CD4-positive, alpha-beta T cell (primary cell): ENCODE results near the gene NUBPL. TPM values are rescaled to one million over a fixed set of nuclear protein-coding genes. Genes with fewer than 3 reads are reported as not detected.

ENCODE experiments used
- ATAC-seq: fragments of 200-7000 bp; cut with Tn5 transposase; one replicate; pipeline ENCODE4 v1.10.0; 2022; ENCODE audit warnings: mild to moderate bottlenecking; ENCODE audit not compliant: poor library complexity
- CTCF ChIA-PET: fragments of 350-600 bp; sonication (Branson Sonifier 250); formaldehyde crosslinking; loops from one replicate; lab custom pipeline; 2021; ENCODE audit warnings: antibody characterized with exemption, inconsistent platforms; lab: Charles Lee
- POLR2A ChIA-PET: fragments of 350-600 bp; sonication (Branson Sonifier 250); formaldehyde crosslinking; loops from one replicate; lab custom pipeline; 2021; ENCODE audit warnings: antibody characterized with exemption, inconsistent platforms; lab: Charles Lee
- DNase-seq, 14 experiments: peaks; one replicate each; pipeline ENCODE4 v3.0.0-alpha.2; 2013 to 2020; ENCODE audit warnings: mixed read lengths in 2 of 14
- H3K27ac ChIP-seq, 2 donors: one replicate each; pipeline versions ENCODE4 v1.5.1 to v1.7.0; 2013; ENCODE audit warnings: low read length in 2 of 2, low read depth in 1 of 2, mild to moderate bottlenecking in 1 of 2
- H3K27me3 ChIP-seq, 2 experiments: 1 replicate in 1 of 2; 2 replicates in 1 of 2; pipeline versions ENCODE4 v1.6.1 to v1.7.0; 2013; ENCODE audit warnings: low read length in 2 of 2, control low read depth in 1 of 2, mild to moderate bottlenecking in 1 of 2, moderate library complexity in 1 of 2; ENCODE audit not compliant: insufficient read depth in 2 of 2, control insufficient read depth in 1 of 2
- H3K36me3 ChIP-seq: one replicate; pipeline ENCODE4 v1.6.1; 2013; ENCODE audit warnings: low read length, control low read depth; ENCODE audit not compliant: insufficient read depth
- H3K4me1 ChIP-seq: one replicate; pipeline ENCODE4 v1.6.1; 2013; ENCODE audit warnings: low read length, control low read depth; ENCODE audit not compliant: insufficient read depth
- H3K4me3 ChIP-seq: one replicate; pipeline ENCODE4 v1.5.1; 2013; ENCODE audit warnings: mild to moderate bottlenecking, low read length, moderate library complexity
- H3K9me3 ChIP-seq, 2 experiments: 1 replicate in 1 of 2; 2 replicates in 1 of 2; pipeline versions ENCODE4 v1.6.1 to v1.7.0; 2013; ENCODE audit warnings: low read length in 2 of 2, mild to moderate bottlenecking in 2 of 2, control low read depth in 1 of 2, moderate library complexity in 1 of 2; ENCODE audit not compliant: control insufficient read depth in 1 of 2, insufficient read depth in 1 of 2
- H3K27ac Mint-ChIP-seq: one replicate; pipeline ENCODE4 v1.8.0; 2020; ENCODE audit warnings: mixed read lengths
- H3K27me3 Mint-ChIP-seq: one replicate; pipeline ENCODE4 v1.8.0; 2021; ENCODE audit warnings: mixed read lengths
- H3K36me3 Mint-ChIP-seq: one replicate; pipeline ENCODE4 v1.8.0; 2021; ENCODE audit warnings: low read depth, mixed read lengths
- H3K4me1 Mint-ChIP-seq: one replicate; pipeline ENCODE4 v1.8.0; 2021; ENCODE audit warnings: low read depth, mixed read lengths
- H3K4me3 Mint-ChIP-seq: one replicate; pipeline ENCODE4 v1.8.0; 2020; ENCODE audit warnings: mild to moderate bottlenecking, mixed read lengths
- H3K9me3 Mint-ChIP-seq: one replicate; pipeline ENCODE4 v1.8.0; 2020; ENCODE audit warnings: mixed read lengths
- intact Hi-C, 2 experiments: fragments of 100-400 bp; cut with DNase I in 1 of 2; cut with micrococcal nuclease in 1 of 2; formaldehyde crosslinking; loops; one replicate each; pipeline versions ENCODE4 v1.15.1 to v1.9.0; 2023 to 2025; cut with DNase I, micrococcal nuclease
- total RNA-seq, 174 experiments: library from RNA in 2 of 174; stranded (reverse) in 2 of 174; gene quantifications; one replicate each; pipeline ENCODE4 v1.2.3 and lab custom pipeline; 2021 to 2026
- TF ChIP-seq, protein P1 (sequence below): fragments of 200-600 bp; IDR thresholded peaks from one replicate; pipeline ENCODE4 v1.8.0; 2022; ENCODE audit warnings: antibody characterized with exemption, mild to moderate bottlenecking

Gene NUBPL
- total RNA-seq, 2 experiments from 2014 or later, result 7.2 to 8.2 TPM

DNA sequence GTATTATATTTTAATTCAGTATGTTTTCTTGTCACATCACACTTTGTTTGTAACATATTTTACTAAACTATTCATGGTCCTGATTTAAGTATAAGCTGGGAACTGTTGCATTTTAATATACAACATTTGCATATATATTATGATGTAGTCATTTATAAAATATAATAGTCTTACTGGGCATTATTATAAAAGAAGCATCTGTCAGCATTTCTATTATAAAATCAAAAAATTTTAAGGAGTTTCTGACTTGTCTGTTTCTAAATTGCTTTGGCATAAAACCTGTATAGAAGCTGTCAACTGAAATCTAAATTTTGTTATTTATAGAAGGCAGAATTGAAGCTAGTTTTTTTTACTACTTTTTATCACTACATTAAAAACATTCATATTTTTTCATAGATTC, 166.6 kb downstream of the NUBPL start:
- CTCF ChIA-PET, result no interaction called here
- H3K4me1 Mint-ChIP-seq, result no peaks in the 10 kb centered on the region
- ATAC-seq, result no peak
- no peak for DNase-seq
- Histone ChIP-seq H3K4me3 (no peak overlapping the region), H3K9me3 (peaks cover 14 to 15% of the 10 kb centered on the region in 2 experiments), H3K4me1 (no peaks in the 10 kb centered on the region), H3K36me3 (no peaks in the 10 kb centered on the region), H3K27me3 (no peaks in the 10 kb centered on the region), H3K27ac (no peak overlapping the region)
- POLR2A ChIA-PET, result no interaction called here
- no peak overlapping the region for H3K27ac Mint-ChIP-seq
- no peak overlapping the region for H3K4me3 Mint-ChIP-seq
- no peaks in the 10 kb centered on the region for H3K27me3 Mint-ChIP-seq
- H3K36me3 Mint-ChIP-seq, result peaks cover 69% of the 10 kb centered on the region
- H3K9me3 Mint-ChIP-seq, result peaks cover 11% of the 10 kb centered on the region
- TF ChIP-seq, protein P1, sequence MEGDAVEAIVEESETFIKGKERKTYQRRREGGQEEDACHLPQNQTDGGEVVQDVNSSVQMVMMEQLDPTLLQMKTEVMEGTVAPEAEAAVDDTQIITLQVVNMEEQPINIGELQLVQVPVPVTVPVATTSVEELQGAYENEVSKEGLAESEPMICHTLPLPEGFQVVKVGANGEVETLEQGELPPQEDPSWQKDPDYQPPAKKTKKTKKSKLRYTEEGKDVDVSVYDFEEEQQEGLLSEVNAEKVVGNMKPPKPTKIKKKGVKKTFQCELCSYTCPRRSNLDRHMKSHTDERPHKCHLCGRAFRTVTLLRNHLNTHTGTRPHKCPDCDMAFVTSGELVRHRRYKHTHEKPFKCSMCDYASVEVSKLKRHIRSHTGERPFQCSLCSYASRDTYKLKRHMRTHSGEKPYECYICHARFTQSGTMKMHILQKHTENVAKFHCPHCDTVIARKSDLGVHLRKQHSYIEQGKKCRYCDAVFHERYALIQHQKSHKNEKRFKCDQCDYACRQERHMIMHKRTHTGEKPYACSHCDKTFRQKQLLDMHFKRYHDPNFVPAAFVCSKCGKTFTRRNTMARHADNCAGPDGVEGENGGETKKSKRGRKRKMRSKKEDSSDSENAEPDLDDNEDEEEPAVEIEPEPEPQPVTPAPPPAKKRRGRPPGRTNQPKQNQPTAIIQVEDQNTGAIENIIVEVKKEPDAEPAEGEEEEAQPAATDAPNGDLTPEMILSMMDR, result no peak
- intact Hi-C loops, result no loop called here

DNA sequence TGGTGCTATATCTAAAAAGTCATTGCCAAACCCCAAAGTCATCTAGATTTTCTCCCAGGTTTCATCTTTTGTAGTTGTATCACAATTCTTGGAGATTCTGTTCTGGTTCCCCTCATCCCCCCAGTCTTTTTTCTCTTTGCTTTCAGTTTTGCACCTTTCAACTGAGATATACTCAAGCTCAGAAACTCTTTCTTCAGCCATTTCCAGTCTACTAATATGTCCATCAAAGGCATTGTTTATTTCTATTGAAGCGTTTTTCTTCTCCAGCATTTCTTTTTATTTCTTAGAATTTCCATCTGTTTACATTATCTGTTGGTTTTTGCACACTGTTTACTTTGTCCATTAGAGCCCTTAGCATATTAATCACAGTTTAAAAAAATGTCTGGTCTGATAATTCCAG, 179.5 kb downstream of the NUBPL start:
- Mint-ChIP-seq H3K9me3 (peaks cover 21% of the 10 kb centered on the region), H3K36me3 (peaks cover 54% of the 10 kb centered on the region), H3K27ac (no peak overlapping the region), H3K27me3 (no peaks in the 10 kb centered on the region), H3K4me1 (no peaks in the 10 kb centered on the region), H3K4me3 (no peak overlapping the region)
- no peak overlapping the region for H3K27ac ChIP-seq
- no peaks in the 10 kb centered on the region for H3K4me1 ChIP-seq
- DNase-seq (no peak), ATAC-seq (no peak)
- no peaks in the 10 kb centered on the region for H3K27me3 ChIP-seq
- TF ChIP-seq, protein P1, result no peak
- H3K36me3 ChIP-seq, result no peaks in the 10 kb centered on the region
- peaks cover 5 to 10% of the 10 kb centered on the region in 2 experiments for H3K9me3 ChIP-seq
- POLR2A ChIA-PET, result no interaction called here
- no peak overlapping the region for H3K4me3 ChIP-seq
- intact Hi-C loops, result no loop called here
- CTCF ChIA-PET, result no interaction called here

DNA sequence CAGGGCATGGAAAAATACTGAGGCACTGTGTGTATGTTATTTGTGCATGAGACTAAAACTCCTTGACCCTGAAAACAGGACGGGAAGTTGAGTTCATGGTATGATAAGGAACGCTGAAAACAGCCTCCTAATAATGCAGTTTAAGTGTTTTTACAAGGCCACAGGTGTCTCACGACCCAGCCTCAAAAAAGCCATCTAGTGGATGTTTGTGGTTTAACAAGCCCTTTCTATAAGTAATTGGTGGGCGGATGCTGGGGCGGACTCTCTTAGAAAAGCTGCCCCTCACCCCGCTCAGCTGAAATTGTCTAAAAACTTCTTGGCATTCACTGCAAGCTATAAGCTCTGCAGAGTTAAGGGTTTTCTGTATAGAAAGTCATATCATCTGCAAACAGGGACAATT, 184.5 kb downstream of the NUBPL start:
- Mint-ChIP-seq H3K4me1 (no peaks in the 10 kb centered on the region), H3K27ac (no peak overlapping the region), H3K27me3 (no peaks in the 10 kb centered on the region), H3K36me3 (peaks cover 80% of the 10 kb centered on the region), H3K9me3 (peaks cover 42% of the 10 kb centered on the region), H3K4me3 (no peak overlapping the region)
- ATAC-seq (no peak), DNase-seq (no peak)
- H3K9me3 ChIP-seq, result peaks cover 34 to 43% of the 10 kb centered on the region in 2 experiments
- intact Hi-C loops, result no loop called here
- ChIA-PET CTCF (no interaction called here), POLR2A (no interaction called here)
- TF ChIP-seq, protein P1, result no peak
- H3K27me3 ChIP-seq, result no peaks in the 10 kb centered on the region
- no peak overlapping the region for H3K4me3 ChIP-seq
- H3K27ac ChIP-seq, result no peak overlapping the region
- no peaks in the 10 kb centered on the region for H3K36me3 ChIP-seq
- H3K4me1 ChIP-seq, result no peaks in the 10 kb centered on the region
